ENCODE measurements around the gene HSBP1. TPM values are rescaled to one million over a fixed set of nuclear protein-coding genes. Genes with fewer than 3 reads are reported as not detected.

Gene HSBP1
- total RNA-seq, 2 experiments from 2014 or later = 86.9 to 88.1 TPM

GRCh38 chr16:83802554-83803205 is 5.1 kb upstream of the HSBP1 start:
- ChIA-PET CTCF (no interaction called here), POLR2A (no interaction called here)

GRCh38 chr16:83803811-83804210 is 4.0 kb upstream of the HSBP1 start:
- ChIA-PET POLR2A (no interaction called here), CTCF (no interaction called here)

- POLR2A ChIA-PET = no interaction called here
Observed at GRCh38 chr16:83804366-83804765, 3.4 kb upstream of the HSBP1 start.

GRCh38 chr16:83806036-83806435 is 1.7 kb upstream of the HSBP1 start:
- CTCF ChIA-PET = no interaction called here
- POLR2A ChIA-PET = no interaction called here

More at GRCh38 chr16:83804366-83804765, 3.4 kb upstream of the HSBP1 start:
- CTCF ChIA-PET = no interaction called here

- POLR2A ChIA-PET = no interaction called here
- CTCF ChIA-PET = no interaction called here
Observed at GRCh38 chr16:83806731-83807130, 1.0 kb upstream of the HSBP1 start.

- POLR2A ChIA-PET = interaction anchor here (0.6 kb wide), 1 partner anchor 439 kb away, joined by 3 read pairs; no protein-coding TSS in a partner anchor
- CTCF ChIA-PET = no interaction called here
Observed at GRCh38 chr16:83807327-83807709, 460 bp upstream of the HSBP1 start.

- CTCF ChIA-PET = no interaction called here
Observed at GRCh38 chr16:83808573-83809014, 816 bp downstream of the HSBP1 start.

GRCh38 chr16:83809092-83809491 is 1.3 kb downstream of the HSBP1 start:
- POLR2A ChIA-PET = no interaction called here
- CTCF ChIA-PET = no interaction called here

More at GRCh38 chr16:83808573-83809014, 816 bp downstream of the HSBP1 start:
- POLR2A ChIA-PET = interaction anchor here (0.6 to 0.7 kb wide), 2 partner anchors 47 to 88 kb away, joined by 3 to 4 read pairs; no protein-coding TSS in a partner anchor

GRCh38 chr16:83810901-83811300 is 3.1 kb downstream of the HSBP1 start:
- POLR2A ChIA-PET = no interaction called here
- CTCF ChIA-PET = no interaction called here

- CTCF ChIA-PET = no interaction called here
- POLR2A ChIA-PET = no interaction called here
Observed at GRCh38 chr16:83813823-83814658, 6.3 kb downstream of the HSBP1 start.

- ChIA-PET POLR2A (no interaction called here), CTCF (no interaction called here)
Observed at GRCh38 chr16:83814659-83814985, 6.8 kb downstream of the HSBP1 start.

- POLR2A ChIA-PET = no interaction called here
- CTCF ChIA-PET = no interaction called here
Observed at GRCh38 chr16:83817022-83817421, 9.2 kb downstream of the HSBP1 start.

- ChIA-PET POLR2A (no interaction called here), CTCF (no interaction called here)
Observed at GRCh38 chr16:83818276-83818675, 10.5 kb downstream of the HSBP1 start.

- ChIA-PET CTCF (no interaction called here), POLR2A (no interaction called here)
Observed at GRCh38 chr16:83819361-83819760, 11.6 kb downstream of the HSBP1 start.

GRCh38 chr16:83826146-83826913 is 18.6 kb downstream of the HSBP1 start:
- ChIA-PET POLR2A (no interaction called here), CTCF (interaction anchor here (0.8 to 1.4 kb wide), 5 partner anchors 14 to 237 kb away, joined by 3 to 4 read pairs (median 3); no protein-coding TSS in a partner anchor)

- CTCF ChIA-PET = no interaction called here
- POLR2A ChIA-PET = no interaction called here
Observed at GRCh38 chr16:83830091-83830768, 22.5 kb downstream of the HSBP1 start.

GRCh38 chr16:83830769-83831455 is 23.1 kb downstream of the HSBP1 start:
- ChIA-PET CTCF (no interaction called here), POLR2A (no interaction called here)

GRCh38 chr16:83831456-83831987 is 23.7 kb downstream of the HSBP1 start:
- POLR2A ChIA-PET = no interaction called here
- CTCF ChIA-PET = no interaction called here

GRCh38 chr16:83833921-83834320 is 26.1 kb downstream of the HSBP1 start:
- ChIA-PET CTCF (no interaction called here), POLR2A (no interaction called here)
